Measurements from ENCODE around the gene CSNK1G2.

- no peak for TF ChIP-seq ELF4 (IDR thresholded peaks at IDR 0.05)
- TF ChIP-seq L3MBTL2 (conservative IDR thresholded peaks at IDR 0.05), result no peak
- TF ChIP-seq FOXK2 (IDR thresholded peaks at IDR 0.05), result no peak
- no peak for TF ChIP-seq FOXM1 (IDR thresholded peaks at IDR 0.05; ENCODE audit: borderline replicate concordance)
- TF ChIP-seq HDGF (IDR thresholded peaks at IDR 0.05; ENCODE audit: borderline replicate concordance), result no peak
- TF ChIP-seq NFRKB (IDR thresholded peaks at IDR 0.05), result no peak
- TF ChIP-seq SUZ12 (IDR thresholded peaks at IDR 0.05), result no peak
- TF ChIP-seq ARNT (IDR thresholded peaks at IDR 0.05), result no peak
- no peak for TF ChIP-seq SP1 (IDR thresholded peaks at IDR 0.05)
- no peak for TF ChIP-seq PKNOX1 (IDR thresholded peaks at IDR 0.05)
- TF ChIP-seq CTBP1 (IDR thresholded peaks at IDR 0.05; ENCODE audit: borderline replicate concordance), result no peak
- TF ChIP-seq BHLHE40 (IDR thresholded peaks at IDR 0.05; ENCODE audit: borderline replicate concordance), result no peak
- no peak for TF ChIP-seq ZNF384 (IDR thresholded peaks at IDR 0.05)
Observed at GRCh38 chr19:1942934-1943555, 2.1 kb downstream of the CSNK1G2 start.
